Activated T-helper 1 cell treated with anti-CD3 and anti-CD28 coated beads, Interleukin-12 subunit alpha, Interleukin-12 subunit beta, Interleukin-2, Interleukin-4 antibody, amounts not matched to agents 30 ng/mL and 10 ng/mL and 1 ng/mL, durations not matched to agents 14 hours and 24 hours and 36 hours (primary cell): Measurements from ENCODE around the gene LAMA4. TPM values are rescaled to one million over a fixed set of nuclear protein-coding genes. Genes with fewer than 3 reads are reported as not detected.

Experiments used
- DNase-seq: peaks from one replicate; pipeline ENCODE4 v3.0.0; 2021; ENCODE audit warnings: low spot score
- H3K27ac Mint-ChIP-seq: one replicate; pipeline ENCODE4 v1.8.0; 2021; ENCODE audit warnings: mild to moderate bottlenecking, mixed read lengths
- H3K27me3 Mint-ChIP-seq: one replicate; pipeline ENCODE4 v1.8.0; 2022; ENCODE audit warnings: mild to moderate bottlenecking, moderate library complexity, mixed read lengths; ENCODE audit not compliant: insufficient read depth
- H3K36me3 Mint-ChIP-seq: one replicate; pipeline ENCODE4 v1.8.0; 2021; ENCODE audit warnings: low read depth, mixed read lengths
- H3K4me1 Mint-ChIP-seq: one replicate; pipeline ENCODE4 v1.8.0; 2021; ENCODE audit warnings: low read depth, mixed read lengths
- H3K4me3 Mint-ChIP-seq: one replicate; pipeline ENCODE4 v1.8.0; 2021; ENCODE audit warnings: mild to moderate bottlenecking, moderate library complexity, mixed read lengths
- H3K9me3 Mint-ChIP-seq: one replicate; pipeline ENCODE4 v1.8.0; 2021; ENCODE audit warnings: mixed read lengths
- intact Hi-C: fragments of 100-400 bp; cut with micrococcal nuclease; formaldehyde crosslinking; loops from one replicate; pipeline ENCODE4 v1.15.1; 2024
- total RNA-seq: library from RNA; stranded (reverse); gene quantifications from 2 replicates; pipeline ENCODE4 v1.2.3, GENCODE V29; 2022

Gene LAMA4
- total RNA-seq, 1 donor from 2014 or later = not detected

GRCh38 chr6:112245511-112246203 is 8.7 kb downstream of the LAMA4 start:
- Mint-ChIP-seq H3K27ac (no peak overlapping the region), H3K27me3 (peaks cover 26% of the 10 kb centered on the region), H3K4me3 (no peak overlapping the region), H3K9me3 (no peaks in the 10 kb centered on the region), H3K36me3 (no peaks in the 10 kb centered on the region), H3K4me1 (peaks cover 13% of the 10 kb centered on the region)
- DNase-seq = no peak
- intact Hi-C loops = no loop called here

DNA sequence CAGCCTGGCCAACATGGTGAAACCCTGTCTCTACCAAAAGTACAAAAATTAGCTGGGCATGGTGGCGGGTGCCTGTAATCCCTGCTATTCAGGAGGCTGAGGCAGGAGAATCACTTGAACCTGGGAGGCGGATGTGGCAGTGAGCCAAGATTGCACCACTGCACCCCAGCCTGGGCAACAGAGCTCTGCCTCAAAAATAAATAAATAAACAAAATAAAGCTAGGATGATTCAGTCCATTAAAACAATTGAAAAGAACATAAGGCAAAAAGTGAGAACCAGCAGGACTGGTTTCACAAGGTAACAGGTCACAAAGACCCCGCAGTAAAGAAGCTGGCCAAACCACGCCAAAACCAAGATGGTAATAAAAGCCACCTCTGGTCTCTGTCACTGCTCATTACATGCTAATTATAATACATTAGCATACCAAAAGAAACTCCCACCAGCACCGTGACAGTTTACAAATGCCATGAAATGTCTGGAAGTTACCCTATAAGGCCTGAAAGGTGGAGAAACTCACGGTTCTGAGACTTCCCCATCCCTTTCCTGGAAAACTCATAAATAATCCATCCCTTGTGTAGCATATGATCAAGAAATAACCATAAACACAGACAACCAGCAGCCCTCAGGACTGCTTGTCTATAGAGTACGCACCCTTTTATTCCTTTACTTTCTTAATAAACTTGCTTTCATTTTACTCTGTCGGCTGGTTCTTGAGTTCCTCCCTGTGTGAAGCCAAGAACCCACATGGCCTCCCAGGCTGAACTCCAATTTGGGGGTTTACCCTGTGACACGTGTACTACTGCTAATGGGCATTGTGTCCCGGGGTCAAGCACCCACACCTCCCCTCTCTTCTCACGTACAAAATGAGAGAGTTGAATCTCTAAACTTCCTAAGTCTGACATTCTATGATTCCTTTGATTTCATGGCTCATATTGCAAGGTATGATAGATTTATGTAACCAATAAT is 10.2 kb downstream of the LAMA4 start:
- Mint-ChIP-seq H3K9me3 (no peaks in the 10 kb centered on the region), H3K4me1 (peaks cover 13% of the 10 kb centered on the region), H3K36me3 (no peaks in the 10 kb centered on the region), H3K27me3 (peaks cover 22% of the 10 kb centered on the region), H3K27ac (no peak overlapping the region), H3K4me3 (no peak overlapping the region)
- DNase-seq = no peak
- intact Hi-C loops = no loop called here

GRCh38 chr6:112241820-112242429 is 12.4 kb downstream of the LAMA4 start:
- H3K4me3 Mint-ChIP-seq = no peak overlapping the region
- no peaks in the 10 kb centered on the region for H3K36me3 Mint-ChIP-seq
- H3K9me3 Mint-ChIP-seq = no peaks in the 10 kb centered on the region
- intact Hi-C loops = no loop called here
- peaks cover 16% of the 10 kb centered on the region for H3K27me3 Mint-ChIP-seq
- peaks cover 15% of the 10 kb centered on the region for H3K4me1 Mint-ChIP-seq
- no peak overlapping the region for H3K27ac Mint-ChIP-seq
- no peak for DNase-seq

- Mint-ChIP-seq H3K4me3 (no peak overlapping the region), H3K4me1 (peaks cover 33% of the 10 kb centered on the region), H3K36me3 (no peaks in the 10 kb centered on the region), H3K27ac (no peak overlapping the region), H3K9me3 (no peaks in the 10 kb centered on the region), H3K27me3 (peaks cover 35% of the 10 kb centered on the region)
- intact Hi-C loops = no loop called here
- DNase-seq = no peak
These were observed 16.8 kb downstream of the LAMA4 start for GRCh38 chr6:112237595-112237994.

- DNase-seq = no peak
- Mint-ChIP-seq H3K4me3 (no peak overlapping the region), H3K36me3 (no peaks in the 10 kb centered on the region), H3K27ac (no peak overlapping the region), H3K4me1 (peaks cover 28% of the 10 kb centered on the region), H3K9me3 (no peaks in the 10 kb centered on the region), H3K27me3 (peaks cover 34% of the 10 kb centered on the region)
- intact Hi-C loops = no loop called here
These were observed 17.3 kb downstream of the LAMA4 start for GRCh38 chr6:112237066-112237465.

GRCh38 chr6:112235956-112236355 is 18.4 kb downstream of the LAMA4 start:
- DNase-seq = peak; percentile 36
- no peaks in the 10 kb centered on the region for H3K9me3 Mint-ChIP-seq
- H3K27ac Mint-ChIP-seq = no peak overlapping the region
- no peak overlapping the region for H3K4me3 Mint-ChIP-seq
- peaks cover 20% of the 10 kb centered on the region for H3K4me1 Mint-ChIP-seq
- H3K27me3 Mint-ChIP-seq = peaks cover 34% of the 10 kb centered on the region
- H3K36me3 Mint-ChIP-seq = no peaks in the 10 kb centered on the region
- intact Hi-C loops = loop anchor here (1.0 kb wide), 1 partner anchor 50 kb away; no protein-coding TSS in a partner anchor

- Mint-ChIP-seq H3K36me3 (no peaks in the 10 kb centered on the region), H3K27ac (no peak overlapping the region), H3K4me1 (peaks cover 20% of the 10 kb centered on the region), H3K9me3 (no peaks in the 10 kb centered on the region), H3K27me3 (peaks cover 27% of the 10 kb centered on the region), H3K4me3 (no peak overlapping the region)
- DNase-seq = no peak
- intact Hi-C loops = no loop called here
These were observed 19.8 kb downstream of the LAMA4 start for GRCh38 chr6:112234601-112235000.

- Mint-ChIP-seq H3K27me3 (peaks cover 27% of the 10 kb centered on the region), H3K4me3 (no peak overlapping the region), H3K9me3 (no peaks in the 10 kb centered on the region), H3K36me3 (no peaks in the 10 kb centered on the region), H3K4me1 (peaks cover 20% of the 10 kb centered on the region), H3K27ac (no peak overlapping the region)
- intact Hi-C loops = no loop called here
- no peak for DNase-seq
These were observed 20.5 kb downstream of the LAMA4 start for GRCh38 chr6:112233847-112234246.

GRCh38 chr6:112232845-112233256 is 21.5 kb downstream of the LAMA4 start:
- Mint-ChIP-seq H3K36me3 (no peaks in the 10 kb centered on the region), H3K4me1 (peaks cover 20% of the 10 kb centered on the region), H3K27ac (no peak overlapping the region), H3K27me3 (peaks cover 32% of the 10 kb centered on the region), H3K9me3 (no peaks in the 10 kb centered on the region), H3K4me3 (no peak overlapping the region)
- no peak for DNase-seq
- intact Hi-C loops = no loop called here

DNA sequence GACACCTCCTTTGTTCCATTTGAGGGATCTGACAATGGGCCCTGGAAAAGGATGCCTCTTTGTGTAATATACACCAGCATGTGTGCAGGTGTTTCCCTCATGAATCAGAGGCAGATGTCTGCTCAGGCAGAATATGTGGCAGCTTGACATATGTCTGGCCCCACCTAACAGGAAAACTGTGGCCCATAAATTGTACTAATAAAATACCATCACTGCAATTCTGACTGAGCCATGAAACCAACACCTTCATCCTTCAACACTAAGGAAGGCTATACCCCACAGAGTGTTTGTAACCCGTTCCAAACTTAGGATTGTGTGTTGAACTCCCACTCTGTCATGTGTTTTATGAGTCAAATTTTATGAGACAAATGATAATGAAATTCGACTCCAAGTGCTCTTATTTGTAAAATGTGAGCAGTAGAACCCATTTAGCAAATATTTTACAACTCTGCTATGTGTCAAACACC is 22.7 kb downstream of the LAMA4 start:
- H3K4me1 Mint-ChIP-seq = peaks cover 15% of the 10 kb centered on the region
- no peaks in the 10 kb centered on the region for H3K9me3 Mint-ChIP-seq
- no peak overlapping the region for H3K27ac Mint-ChIP-seq
- intact Hi-C loops = no loop called here
- H3K36me3 Mint-ChIP-seq = no peaks in the 10 kb centered on the region
- no peak for DNase-seq
- H3K4me3 Mint-ChIP-seq = no peak overlapping the region
- peaks cover 27% of the 10 kb centered on the region for H3K27me3 Mint-ChIP-seq

- Mint-ChIP-seq H3K4me3 (no peak overlapping the region), H3K9me3 (no peaks in the 10 kb centered on the region), H3K27ac (no peak overlapping the region), H3K4me1 (peaks cover 11% of the 10 kb centered on the region), H3K27me3 (peaks cover 29% of the 10 kb centered on the region), H3K36me3 (no peaks in the 10 kb centered on the region)
- no peak for DNase-seq
- intact Hi-C loops = no loop called here
These were observed 23.2 kb downstream of the LAMA4 start for GRCh38 chr6:112231164-112231563.

GRCh38 chr6:112228480-112229332 is 25.7 kb downstream of the LAMA4 start:
- H3K27ac Mint-ChIP-seq = no peak overlapping the region
- no peaks in the 10 kb centered on the region for H3K4me1 Mint-ChIP-seq
- H3K9me3 Mint-ChIP-seq = no peaks in the 10 kb centered on the region
- H3K4me3 Mint-ChIP-seq = no peak overlapping the region
- no peak for DNase-seq
- intact Hi-C loops = no loop called here
- peaks cover 26% of the 10 kb centered on the region for H3K27me3 Mint-ChIP-seq
- no peaks in the 10 kb centered on the region for H3K36me3 Mint-ChIP-seq
